Measurements from ENCODE around the gene UMAD1.

The UMAD1 gene

GRCh38 chr7:7732621-7733281 is 92.2 kb downstream of the UMAD1 start:
- Histone ChIP-seq H3K4me3 (no peak overlapping the region), H3K4me1 (peaks cover 10% of the 10 kb centered on the region)
- in situ Hi-C loops (cut with MboI; ENCODE audit: low sequenced_read_pairs): no loop called here

GRCh38 chr7:7736671-7737070 is 96.1 kb downstream of the UMAD1 start:
- H3K36me3 ChIP-seq (replicated peaks): no peaks in the 10 kb centered on the region
- H3K4me3 ChIP-seq: no peak overlapping the region
- no peak for DNase-seq (ENCODE audit: low spot score in 2 of 2)
- no peaks in the 10 kb centered on the region for H3K27me3 ChIP-seq (ENCODE audit: low read depth)
- in situ Hi-C loops (cut with MboI; ENCODE audit: low sequenced_read_pairs): no loop called here
- H3K4me1 ChIP-seq: peaks cover 10% of the 10 kb centered on the region
- no peaks in the 10 kb centered on the region for H3K9me3 ChIP-seq

More at GRCh38 chr7:7732621-7733281, 92.2 kb downstream of the UMAD1 start:
- no peaks in the 10 kb centered on the region for H3K27me3 ChIP-seq (ENCODE audit: low read depth)
- no peaks in the 10 kb centered on the region for H3K36me3 ChIP-seq (replicated peaks)
- DNase-seq (ENCODE audit: low spot score in 2 of 2): no peak
- no peaks in the 10 kb centered on the region for H3K9me3 ChIP-seq

- in situ Hi-C loops (cut with MboI; ENCODE audit: low sequenced_read_pairs): no loop called here
- Histone ChIP-seq H3K4me3 (no peak overlapping the region), H3K4me1 (peaks cover 7% of the 10 kb centered on the region), H3K27me3 (ENCODE audit: low read depth) (no peaks in the 10 kb centered on the region), H3K36me3 (replicated peaks) (no peaks in the 10 kb centered on the region), H3K9me3 (no peaks in the 10 kb centered on the region)
- DNase-seq (ENCODE audit: low spot score in 2 of 2): no peak
These were observed 97.1 kb downstream of the UMAD1 start for GRCh38 chr7:7737674-7738073.

GRCh38 chr7:7738177-7738576 is 97.6 kb downstream of the UMAD1 start:
- Histone ChIP-seq H3K36me3 (replicated peaks) (no peaks in the 10 kb centered on the region; the same call in 1 of the 2 replicates), H3K4me3 (no peak overlapping the region), H3K9me3 (no peaks in the 10 kb centered on the region), H3K27me3 (ENCODE audit: low read depth) (no peaks in the 10 kb centered on the region), H3K4me1 (peaks cover 5% of the 10 kb centered on the region)
- no peak for DNase-seq (ENCODE audit: low spot score in 2 of 2)
- in situ Hi-C loops (cut with MboI; ENCODE audit: low sequenced_read_pairs): no loop called here

GRCh38 chr7:7738622-7739021 is 98.1 kb downstream of the UMAD1 start:
- no peak for DNase-seq (ENCODE audit: low spot score in 2 of 2)
- in situ Hi-C loops (cut with MboI; ENCODE audit: low sequenced_read_pairs): no loop called here
- no peaks in the 10 kb centered on the region for H3K9me3 ChIP-seq
- H3K4me1 ChIP-seq: peaks cover 3% of the 10 kb centered on the region; the same call in 1 of the 2 replicates
- H3K27me3 ChIP-seq (ENCODE audit: low read depth): no peaks in the 10 kb centered on the region
- no peaks in the 10 kb centered on the region; the same call in 1 of the 2 replicates for H3K36me3 ChIP-seq (replicated peaks)
- H3K4me3 ChIP-seq: no peak overlapping the region

- no peaks in the 10 kb centered on the region; the same call in 1 of the 2 replicates for H3K36me3 ChIP-seq (replicated peaks)
- H3K4me1 ChIP-seq: peaks cover 3% of the 10 kb centered on the region; the same call in 1 of the 2 replicates
- in situ Hi-C loops (cut with MboI; ENCODE audit: low sequenced_read_pairs): no loop called here
- H3K27me3 ChIP-seq (ENCODE audit: low read depth): no peaks in the 10 kb centered on the region
- no peak overlapping the region for H3K4me3 ChIP-seq
- no peaks in the 10 kb centered on the region for H3K9me3 ChIP-seq
- DNase-seq (ENCODE audit: low spot score in 2 of 2): no peak
These were observed 98.9 kb downstream of the UMAD1 start for GRCh38 chr7:7739204-7740036.

GRCh38 chr7:7740037-7740355 is 99.4 kb downstream of the UMAD1 start:
- Histone ChIP-seq H3K27me3 (ENCODE audit: low read depth) (no peaks in the 10 kb centered on the region), H3K9me3 (no peaks in the 10 kb centered on the region), H3K4me3 (no peak overlapping the region), H3K36me3 (replicated peaks) (no peaks in the 10 kb centered on the region; the same call in 1 of the 2 replicates), H3K4me1 (peaks cover 3% of the 10 kb centered on the region; the same call in 1 of the 2 replicates)
- in situ Hi-C loops (cut with MboI; ENCODE audit: low sequenced_read_pairs): no loop called here
- DNase-seq (ENCODE audit: low spot score in 2 of 2): no peak

GRCh38 chr7:7742223-7742622 is 101.7 kb downstream of the UMAD1 start:
- Histone ChIP-seq H3K4me1 (peaks cover 3% of the 10 kb centered on the region; the same call in 1 of the 2 replicates), H3K27me3 (ENCODE audit: low read depth) (no peaks in the 10 kb centered on the region), H3K4me3 (no peak overlapping the region), H3K36me3 (replicated peaks) (no peaks in the 10 kb centered on the region; the same call in 1 of the 2 replicates), H3K9me3 (no peaks in the 10 kb centered on the region)
- DNase-seq (ENCODE audit: low spot score in 2 of 2): no peak
- in situ Hi-C loops (cut with MboI; ENCODE audit: low sequenced_read_pairs): no loop called here

- in situ Hi-C loops (cut with MboI; ENCODE audit: low sequenced_read_pairs): no loop called here
- Histone ChIP-seq H3K27me3 (ENCODE audit: low read depth) (no peaks in the 10 kb centered on the region), H3K4me3 (no peak overlapping the region), H3K36me3 (replicated peaks) (no peaks in the 10 kb centered on the region; the same call in 1 of the 2 replicates), H3K9me3 (no peaks in the 10 kb centered on the region), H3K4me1 (peaks cover 3% of the 10 kb centered on the region; the same call in 1 of the 2 replicates)
- no peak for DNase-seq (ENCODE audit: low spot score in 2 of 2)
These were observed 104.7 kb downstream of the UMAD1 start for GRCh38 chr7:7745258-7745657.

GRCh38 chr7:7745966-7746365 is 105.4 kb downstream of the UMAD1 start:
- in situ Hi-C loops (cut with MboI; ENCODE audit: low sequenced_read_pairs): no loop called here
- Histone ChIP-seq H3K9me3 (no peaks in the 10 kb centered on the region), H3K36me3 (replicated peaks) (no peaks in the 10 kb centered on the region; the same call in 1 of the 2 replicates), H3K4me3 (no peak overlapping the region), H3K4me1 (peaks cover 3% of the 10 kb centered on the region; the same call in 1 of the 2 replicates), H3K27me3 (ENCODE audit: low read depth) (no peaks in the 10 kb centered on the region)
- DNase-seq (ENCODE audit: low spot score in 2 of 2): no peak

- Histone ChIP-seq H3K27me3 (ENCODE audit: low read depth) (no peaks in the 10 kb centered on the region), H3K36me3 (replicated peaks) (no peaks in the 10 kb centered on the region; the same call in 1 of the 2 replicates), H3K9me3 (no peaks in the 10 kb centered on the region), H3K4me3 (no peak overlapping the region), H3K4me1 (peaks cover 3% of the 10 kb centered on the region; the same call in 1 of the 2 replicates)
- in situ Hi-C loops (cut with MboI; ENCODE audit: low sequenced_read_pairs): no loop called here
- DNase-seq (ENCODE audit: low spot score in 2 of 2): no peak
These were observed 105.9 kb downstream of the UMAD1 start for GRCh38 chr7:7746458-7746857.

- Histone ChIP-seq H3K4me1 (no peaks in the 10 kb centered on the region), H3K36me3 (replicated peaks) (no peaks in the 10 kb centered on the region), H3K9me3 (no peaks in the 10 kb centered on the region), H3K4me3 (no peak overlapping the region), H3K27me3 (ENCODE audit: low read depth) (no peaks in the 10 kb centered on the region)
- in situ Hi-C loops (cut with MboI; ENCODE audit: low sequenced_read_pairs): no loop called here
- DNase-seq (ENCODE audit: low spot score in 2 of 2): no peak
These were observed 110.2 kb downstream of the UMAD1 start for GRCh38 chr7:7750571-7751242.

GRCh38 chr7:7751243-7752092 is 110.9 kb downstream of the UMAD1 start:
- in situ Hi-C loops (cut with MboI; ENCODE audit: low sequenced_read_pairs): no loop called here
- no peaks in the 10 kb centered on the region for H3K9me3 ChIP-seq
- H3K4me1 ChIP-seq: no peaks in the 10 kb centered on the region
- no peak overlapping the region for H3K4me3 ChIP-seq
- H3K36me3 ChIP-seq (replicated peaks): no peaks in the 10 kb centered on the region
- no peak for DNase-seq (ENCODE audit: low spot score in 2 of 2)
- no peaks in the 10 kb centered on the region for H3K27me3 ChIP-seq (ENCODE audit: low read depth)

All from HAP-1 (cell line).